ENCODE data around the gene POLR2H. TPM values are rescaled to one million over a fixed set of nuclear protein-coding genes. Genes with fewer than 3 reads are reported as not detected.

The POLR2H gene
- total and polyA plus RNA-seq, 8 donors: 14.0 to 273 (median 110) TPM

DNA sequence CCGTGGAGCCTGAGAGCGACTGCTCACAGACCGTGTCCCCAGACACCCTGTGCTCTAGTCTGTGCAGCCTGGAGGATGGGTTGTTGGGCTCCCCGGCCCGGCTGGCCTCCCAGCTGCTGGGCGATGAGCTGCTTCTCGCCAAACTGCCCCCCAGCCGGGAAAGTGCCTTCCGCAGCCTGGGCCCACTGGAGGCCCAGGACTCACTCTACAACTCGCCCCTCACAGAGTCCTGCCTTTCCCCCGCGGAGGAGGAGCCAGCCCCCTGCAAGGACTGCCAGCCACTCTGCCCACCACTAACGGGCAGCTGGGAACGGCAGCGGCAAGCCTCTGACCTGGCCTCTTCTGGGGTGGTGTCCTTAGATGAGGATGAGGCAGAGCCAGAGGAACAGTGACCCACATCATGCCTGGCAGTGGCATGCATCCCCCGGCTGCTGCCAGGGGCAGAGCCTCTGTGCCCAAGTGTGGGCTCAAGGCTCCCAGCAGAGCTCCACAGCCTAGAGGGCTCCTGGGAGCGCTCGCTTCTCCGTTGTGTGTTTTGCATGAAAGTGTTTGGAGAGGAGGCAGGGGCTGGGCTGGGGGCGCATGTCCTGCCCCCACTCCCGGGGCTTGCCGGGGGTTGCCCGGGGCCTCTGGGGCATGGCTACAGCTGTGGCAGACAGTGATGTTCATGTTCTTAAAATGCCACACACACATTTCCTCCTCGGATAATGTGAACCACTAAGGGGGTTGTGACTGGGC lies 16.8 kb upstream of the POLR2H start:
- no peak for TF ChIP-seq POLR2AphosphoS5 (IDR thresholded peaks at IDR 0.05)
- TF ChIP-seq EP300 (IDR thresholded peaks at IDR 0.05): no peak
- TF ChIP-seq, protein P1, sequence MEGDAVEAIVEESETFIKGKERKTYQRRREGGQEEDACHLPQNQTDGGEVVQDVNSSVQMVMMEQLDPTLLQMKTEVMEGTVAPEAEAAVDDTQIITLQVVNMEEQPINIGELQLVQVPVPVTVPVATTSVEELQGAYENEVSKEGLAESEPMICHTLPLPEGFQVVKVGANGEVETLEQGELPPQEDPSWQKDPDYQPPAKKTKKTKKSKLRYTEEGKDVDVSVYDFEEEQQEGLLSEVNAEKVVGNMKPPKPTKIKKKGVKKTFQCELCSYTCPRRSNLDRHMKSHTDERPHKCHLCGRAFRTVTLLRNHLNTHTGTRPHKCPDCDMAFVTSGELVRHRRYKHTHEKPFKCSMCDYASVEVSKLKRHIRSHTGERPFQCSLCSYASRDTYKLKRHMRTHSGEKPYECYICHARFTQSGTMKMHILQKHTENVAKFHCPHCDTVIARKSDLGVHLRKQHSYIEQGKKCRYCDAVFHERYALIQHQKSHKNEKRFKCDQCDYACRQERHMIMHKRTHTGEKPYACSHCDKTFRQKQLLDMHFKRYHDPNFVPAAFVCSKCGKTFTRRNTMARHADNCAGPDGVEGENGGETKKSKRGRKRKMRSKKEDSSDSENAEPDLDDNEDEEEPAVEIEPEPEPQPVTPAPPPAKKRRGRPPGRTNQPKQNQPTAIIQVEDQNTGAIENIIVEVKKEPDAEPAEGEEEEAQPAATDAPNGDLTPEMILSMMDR (IDR thresholded peaks at IDR 0.05): no peak
- no peak for TF ChIP-seq POLR2A (IDR thresholded peaks at IDR 0.05)
- Histone ChIP-seq H3K27me3 (no peaks in the 10 kb centered on the region), H3K4me3 (no peak overlapping the region), H3K36me3 (peaks cover 31 to 51% (median 43%) of the 10 kb centered on the region in 4 donors), H3K9me3 (no peaks in the 10 kb centered on the region), H3K27ac (peak overlapping the region in 2 of 5 donors; percentile 46), H3K4me1 (peaks cover 0 to 39% (median 21%) of the 10 kb centered on the region in 4 donors)
- WGBS, 5 donors: 81 to 92% (median 90%) methylated on average over 12 to 24 of the region's 24 CpGs
- intact Hi-C loops (cut with DNase I; ENCODE audit: low total_unique reads): no loop called here
- DNase-seq: no peak

DNA sequence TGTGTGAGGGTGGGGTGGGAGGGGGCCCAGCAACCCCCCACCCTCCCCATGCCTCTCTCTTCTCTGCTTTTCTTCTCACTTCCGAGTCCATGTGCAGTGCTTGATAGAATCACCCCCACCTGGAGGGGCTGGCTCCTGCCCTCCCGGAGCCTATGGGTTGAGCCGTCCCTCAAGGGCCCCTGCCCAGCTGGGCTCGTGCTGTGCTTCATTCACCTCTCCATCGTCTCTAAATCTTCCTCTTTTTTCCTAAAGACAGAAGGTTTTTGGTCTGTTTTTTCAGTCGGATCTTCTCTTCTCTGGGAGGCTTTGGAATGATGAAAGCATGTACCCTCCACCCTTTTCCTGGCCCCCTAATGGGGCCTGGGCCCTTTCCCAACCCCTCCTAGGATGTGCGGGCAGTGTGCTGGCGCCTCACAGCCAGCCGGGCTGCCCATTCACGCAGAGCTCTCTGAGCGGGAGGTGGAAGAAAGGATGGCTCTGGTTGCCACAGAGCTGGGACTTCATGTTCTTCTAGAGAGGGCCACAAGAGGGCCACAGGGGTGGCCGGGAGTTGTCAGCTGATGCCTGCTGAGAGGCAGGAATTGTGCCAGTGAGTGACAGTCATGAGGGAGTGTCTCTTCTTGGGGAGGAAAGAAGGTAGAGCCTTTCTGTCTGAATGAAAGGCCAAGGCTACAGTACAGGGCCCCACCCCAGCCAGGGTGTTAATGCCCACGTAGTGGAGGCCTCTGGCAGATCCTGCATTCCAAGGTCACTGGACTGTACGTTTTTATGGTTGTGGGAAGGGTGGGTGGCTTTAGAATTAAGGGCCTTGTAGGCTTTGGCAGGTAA lies 16.0 kb upstream of the POLR2H start:
- DNase-seq: peak; percentile 66 to 79
- no peak overlapping the region for H3K4me3 ChIP-seq
- H3K27ac ChIP-seq: peak overlapping the region in 4 of 5 donors; percentile 1 to 46 (median 30)
- intact Hi-C loops (cut with DNase I; ENCODE audit: low total_unique reads): no loop called here
- H3K27me3 ChIP-seq: no peaks in the 10 kb centered on the region
- peaks cover 31 to 51% (median 43%) of the 10 kb centered on the region in 4 donors for H3K36me3 ChIP-seq
- H3K9me3 ChIP-seq: no peaks in the 10 kb centered on the region
- peaks cover 0 to 34% (median 20%) of the 10 kb centered on the region in 4 donors for H3K4me1 ChIP-seq
- TF ChIP-seq EP300 (IDR thresholded peaks at IDR 0.05): no peak
- TF ChIP-seq POLR2AphosphoS5 (IDR thresholded peaks at IDR 0.05): peak in 1 of 3 donors; percentile 58
- no peak for TF ChIP-seq POLR2A (IDR thresholded peaks at IDR 0.05)
- TF ChIP-seq, protein P1 (IDR thresholded peaks at IDR 0.05): peak in 4 of 7 experiments; percentile 15 to 27 (median 18)
- 44 to 52% (median 49%) methylated on average over 12 to 14 of the region's 14 CpGs for WGBS, 5 donors

DNA sequence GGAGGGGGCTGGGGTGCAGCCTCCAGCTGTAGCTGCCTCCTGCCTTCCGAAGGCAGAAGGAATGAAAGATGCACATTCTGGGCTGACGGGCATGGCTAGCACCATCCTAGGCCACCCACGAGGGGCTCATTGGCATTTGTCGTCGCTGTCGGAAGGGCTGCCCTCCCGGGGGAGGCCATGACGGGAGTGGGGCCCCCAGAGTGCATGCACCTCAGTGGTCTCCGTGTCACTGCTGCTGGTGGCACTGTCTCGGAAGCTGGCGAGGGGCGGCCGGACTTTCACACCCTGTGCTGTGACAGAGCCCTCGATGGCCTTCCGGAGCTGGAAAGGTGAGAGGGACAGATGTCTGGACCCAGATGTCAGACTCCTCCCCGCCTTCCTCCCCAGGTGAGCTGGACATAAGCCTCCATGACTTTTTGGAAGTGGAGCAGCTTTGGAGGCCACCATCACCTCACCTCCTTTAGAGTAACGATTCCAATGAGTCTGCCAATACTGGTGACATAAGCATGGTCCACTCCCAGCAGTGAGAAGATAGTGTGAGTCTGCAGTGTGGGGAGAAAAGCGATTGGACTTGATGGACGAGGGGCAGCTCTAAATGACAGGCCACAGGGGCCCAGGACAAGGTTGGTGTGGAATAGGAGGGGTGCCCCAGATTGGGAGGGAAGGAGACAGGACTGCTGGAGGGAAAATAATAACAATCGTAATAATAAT lies 14.9 kb upstream of the POLR2H start:
- no peak overlapping the region for H3K27ac ChIP-seq
- WGBS, 5 donors: 90 to 93% (median 93%) methylated on average over 8 to 20 of the region's 20 CpGs

More for the DNA sequence above, 14.9 kb upstream of the POLR2H start:
- DNase-seq: no peak
- H3K36me3 ChIP-seq: peaks cover 31 to 45% (median 40%) of the 10 kb centered on the region in 4 donors
- no peaks in the 10 kb centered on the region for H3K27me3 ChIP-seq
- peaks cover 1 to 28% (median 17%) of the 10 kb centered on the region in 4 donors for H3K4me1 ChIP-seq
- no peaks in the 10 kb centered on the region for H3K9me3 ChIP-seq
- TF ChIP-seq, protein P1 (IDR thresholded peaks at IDR 0.05): no peak
- TF ChIP-seq POLR2A (IDR thresholded peaks at IDR 0.05) (no peak), POLR2AphosphoS5 (IDR thresholded peaks at IDR 0.05) (no peak), EP300 (IDR thresholded peaks at IDR 0.05) (no peak)
- intact Hi-C loops (cut with DNase I; ENCODE audit: low total_unique reads): no loop called here
- no peak overlapping the region for H3K4me3 ChIP-seq
